Esophagus squamous epithelium (tissue), 5 donors: ENCODE measurements around the gene CAMTA1. TPM values are rescaled to one million over a fixed set of nuclear protein-coding genes. Genes with fewer than 3 reads are reported as not detected.
"Not testable (repeated sequence)": the region's sequence is repeated elsewhere in the genome, so short reads cannot be mapped to it uniquely, and the experiment has no call there.

Experiments used
- DNase-seq: peaks from one replicate; lab custom pipeline; 2025; lab: John Stamatoyannopoulos, UW
- H3K27ac ChIP-seq, 4 donors: fragments of 200-600 bp; sonication (generic); one replicate each; pipeline ENCODE4 v1.5.1; 2016 to 2019; ENCODE audit warnings: mild to moderate bottlenecking in 1 of 4
- H3K27me3 ChIP-seq, 4 donors: fragments of 200-600 bp; sonication (generic); 1 replicate in 3 of 4; 2 replicates in 1 of 4; pipeline versions ENCODE4 v1.5.1 to v1.6.0; 2017 to 2021; ENCODE audit warnings: antibody characterized with exemption in 1 of 4
- H3K36me3 ChIP-seq, 3 donors: fragments of 200-600 bp; sonication (generic); one replicate each; pipeline ENCODE4 v1.5.1; 2016 to 2019
- H3K4me1 ChIP-seq, 3 donors: fragments of 200-600 bp; sonication (generic); one replicate each; pipeline ENCODE4 v1.5.1; 2017 to 2019
- H3K4me3 ChIP-seq, 4 donors: fragments of 200-600 bp; sonication (generic); 1 replicate in 3 of 4; 2 replicates in 1 of 4; pipeline ENCODE4 v1.5.1; 2016 to 2019; ENCODE audit warnings: mild to moderate bottlenecking in 2 of 4, moderate library complexity in 1 of 4
- H3K9me3 ChIP-seq, 3 donors: fragments of 200-600 bp; sonication (generic); one replicate each; pipeline ENCODE4 v1.5.1; 2016 to 2019
- POLR2A ChIP-seq, 4 donors: fragments of 450-650 bp; IDR thresholded peaks; one replicate each; pipeline ENCODE4 v1.6.1; 2017; ENCODE audit warnings: antibody characterized with exemption in 4 of 4, mild to moderate bottlenecking in 4 of 4, moderate library complexity in 3 of 4
- WGBS, 2 donors: methylation state at CpG; one replicate each; pipeline ENCODE4 v1.1.5; 2018; 5-methylcytosine and 5-hydroxymethylcytosine counted together
- intact Hi-C: fragments of 100-400 bp; cut with DNase I; formaldehyde crosslinking; loops from one replicate; pipeline ENCODE4 v1.15.0; 2022
- total RNA-seq, 4 donors: library from RNA; depleted of rRNA; stranded (reverse); fragments of >200 nt; gene quantifications; one replicate each; pipeline ENCODE4 v1.1.0, GENCODE V29; 2016
- TF ChIP-seq, protein P1 (sequence below), 6 experiments: fragments of 450-650 bp in 4 of 6; fragments of 200-600 bp in 2 of 6; sonication (generic) in 2 of 6; IDR thresholded peaks; one replicate each; pipeline ENCODE4 v1.5.1; 2016 to 2019; ENCODE audit warnings: antibody characterized with exemption in 6 of 6, mild to moderate bottlenecking in 4 of 6, moderate library complexity in 4 of 6
- donor health status: DM: yes; HTN: yes; CAD: no.

Gene CAMTA1
- total RNA-seq, 4 donors from 2014 or later: 31.3 to 77.4 (median 45.9) TPM

DNA sequence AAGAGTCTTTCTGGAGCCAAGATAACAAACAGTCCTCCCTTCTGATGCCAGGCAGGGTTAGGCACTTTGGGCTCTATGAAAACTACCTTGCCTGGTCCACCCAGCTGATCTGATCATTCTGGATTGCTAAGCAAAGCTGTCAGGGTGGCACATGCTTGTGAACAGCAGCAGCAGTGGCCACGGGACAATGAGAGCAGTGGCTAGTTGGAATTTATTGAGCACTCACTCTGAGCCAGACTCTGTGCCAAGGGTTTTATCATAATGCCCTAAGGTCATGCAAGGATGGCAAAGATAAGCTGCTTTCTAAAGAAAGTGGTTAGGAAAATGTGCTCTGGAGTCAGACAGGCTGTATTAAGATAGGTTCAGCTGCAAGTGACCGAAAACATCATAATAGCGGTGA, 595.5 kb downstream of the CAMTA1 start:
- H3K27me3 ChIP-seq: peaks cover 0 to 21% (median 0%) of the 10 kb centered on the region in 4 donors
- no peak overlapping the region for H3K4me3 ChIP-seq
- H3K36me3 ChIP-seq: no peaks in the 10 kb centered on the region
- no peak for DNase-seq
- no peak for TF ChIP-seq POLR2A (IDR thresholded peaks at IDR 0.05)
- TF ChIP-seq, protein P1, sequence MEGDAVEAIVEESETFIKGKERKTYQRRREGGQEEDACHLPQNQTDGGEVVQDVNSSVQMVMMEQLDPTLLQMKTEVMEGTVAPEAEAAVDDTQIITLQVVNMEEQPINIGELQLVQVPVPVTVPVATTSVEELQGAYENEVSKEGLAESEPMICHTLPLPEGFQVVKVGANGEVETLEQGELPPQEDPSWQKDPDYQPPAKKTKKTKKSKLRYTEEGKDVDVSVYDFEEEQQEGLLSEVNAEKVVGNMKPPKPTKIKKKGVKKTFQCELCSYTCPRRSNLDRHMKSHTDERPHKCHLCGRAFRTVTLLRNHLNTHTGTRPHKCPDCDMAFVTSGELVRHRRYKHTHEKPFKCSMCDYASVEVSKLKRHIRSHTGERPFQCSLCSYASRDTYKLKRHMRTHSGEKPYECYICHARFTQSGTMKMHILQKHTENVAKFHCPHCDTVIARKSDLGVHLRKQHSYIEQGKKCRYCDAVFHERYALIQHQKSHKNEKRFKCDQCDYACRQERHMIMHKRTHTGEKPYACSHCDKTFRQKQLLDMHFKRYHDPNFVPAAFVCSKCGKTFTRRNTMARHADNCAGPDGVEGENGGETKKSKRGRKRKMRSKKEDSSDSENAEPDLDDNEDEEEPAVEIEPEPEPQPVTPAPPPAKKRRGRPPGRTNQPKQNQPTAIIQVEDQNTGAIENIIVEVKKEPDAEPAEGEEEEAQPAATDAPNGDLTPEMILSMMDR (IDR thresholded peaks at IDR 0.05): no peak
- peaks cover 0 to 16% (median 5%) of the 10 kb centered on the region in 3 donors for H3K4me1 ChIP-seq
- H3K27ac ChIP-seq: no peak overlapping the region
- WGBS, 2 donors: 71 to 75% methylated on average over 3 of the region's 3 CpGs
- no peaks in the 10 kb centered on the region for H3K9me3 ChIP-seq
- intact Hi-C loops: no loop called here

DNA sequence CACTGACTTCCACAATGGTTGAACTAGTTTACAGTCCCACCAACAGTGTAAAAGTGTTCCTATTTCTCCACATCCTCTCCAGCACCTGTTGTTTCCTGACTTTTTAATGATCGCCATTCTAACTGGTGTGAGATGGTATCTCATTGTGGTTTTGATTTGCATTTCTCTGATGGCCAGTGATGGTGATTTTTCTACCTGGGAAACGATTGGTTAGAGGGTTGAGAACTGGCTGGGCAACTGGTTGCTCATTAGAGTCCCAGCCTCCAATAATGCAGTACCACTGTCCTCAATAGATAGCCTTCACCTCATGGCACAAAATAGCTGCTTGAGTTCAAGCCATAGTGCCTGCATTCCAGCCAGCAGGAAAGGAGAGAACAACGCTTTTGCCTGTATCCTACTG, 596.5 kb downstream of the CAMTA1 start:
- DNase-seq, intact Hi-C loops, H3K27ac ChIP-seq, H3K9me3 ChIP-seq, H3K4me3 ChIP-seq, H3K36me3 ChIP-seq: not testable (repeated sequence)
- Histone ChIP-seq H3K27me3 (peaks cover 0 to 24% (median 0%) of the 10 kb centered on the region in 4 donors), H3K4me1 (peaks cover 0 to 16% (median 5%) of the 10 kb centered on the region in 3 donors)
- WGBS, 2 donors: 25 to 100% methylated on average over 1 to 2 of the region's 3 CpGs

DNA sequence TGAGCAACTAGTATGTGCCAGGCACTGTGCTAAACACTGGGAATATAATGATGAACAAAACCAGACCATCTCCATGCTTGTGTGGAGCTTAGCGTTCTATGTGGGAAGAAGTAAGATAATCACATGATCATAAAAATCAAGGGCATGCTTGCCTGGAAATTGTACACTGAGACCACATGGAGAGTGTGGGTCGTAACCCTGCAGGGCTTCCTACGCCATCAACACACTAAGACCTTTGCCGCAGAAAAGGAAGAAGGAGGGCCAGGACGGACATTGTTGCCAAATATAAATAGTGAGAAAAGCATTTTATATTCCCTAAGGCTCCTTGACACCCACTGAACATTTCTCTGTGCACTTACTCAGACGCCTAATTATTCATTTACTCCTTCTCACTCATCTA, 597.7 kb downstream of the CAMTA1 start:
- Histone ChIP-seq H3K27me3 (peaks cover 0 to 24% (median 0%) of the 10 kb centered on the region in 4 donors), H3K4me3 (no peak overlapping the region), H3K27ac (no peak overlapping the region), H3K9me3 (no peaks in the 10 kb centered on the region), H3K4me1 (peaks cover 0 to 25% (median 13%) of the 10 kb centered on the region in 3 donors), H3K36me3 (no peaks in the 10 kb centered on the region)
- WGBS, 2 donors: 74 to 83% methylated on average over 6 of the region's 6 CpGs
- DNase-seq: no peak
- intact Hi-C loops: no loop called here
- TF ChIP-seq, protein P1 (IDR thresholded peaks at IDR 0.05): no peak
- no peak for TF ChIP-seq POLR2A (IDR thresholded peaks at IDR 0.05)

DNA sequence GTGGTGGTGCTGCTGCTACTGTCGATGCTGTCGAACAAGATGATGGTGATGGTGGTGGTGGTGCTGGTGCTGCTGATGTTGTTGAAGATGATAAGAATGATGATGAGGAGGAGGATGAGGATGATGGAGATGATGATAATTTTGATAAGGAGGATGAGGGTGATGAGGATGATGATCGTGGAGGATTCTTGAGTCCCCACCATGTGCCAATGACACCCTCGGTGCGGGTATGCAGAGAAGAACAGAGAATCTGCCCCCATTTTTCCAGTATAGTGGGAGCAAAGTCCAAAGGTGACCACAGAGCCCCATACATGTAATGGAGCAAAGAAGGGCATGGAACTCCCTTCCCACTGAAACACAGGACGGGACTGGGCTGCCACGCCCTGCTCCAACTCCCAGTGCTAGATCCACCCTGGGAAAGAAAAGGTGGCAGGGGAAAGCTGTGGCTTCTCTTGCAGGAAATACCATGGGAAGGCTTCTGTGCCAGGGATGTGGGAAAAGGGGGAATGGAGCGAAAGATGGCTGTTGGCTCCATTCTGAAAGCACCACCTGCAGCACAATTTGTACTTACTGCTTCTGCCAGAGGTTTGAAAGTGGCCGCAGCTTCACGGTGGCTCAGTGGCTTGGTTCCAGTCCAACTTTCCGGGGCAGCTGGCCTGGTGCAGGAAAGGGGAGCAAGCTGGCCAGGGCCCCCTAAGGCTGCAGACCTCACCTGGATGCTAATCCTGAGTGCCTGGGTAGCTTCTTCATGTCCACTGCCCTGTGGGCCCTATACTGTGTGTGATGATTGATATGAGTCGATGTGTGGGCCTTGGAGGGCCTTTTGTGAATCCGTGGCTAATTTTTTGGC, 598.6 kb downstream of the CAMTA1 start:
- no peak overlapping the region for H3K4me3 ChIP-seq
- no peak for DNase-seq
- TF ChIP-seq POLR2A (IDR thresholded peaks at IDR 0.05): no peak
- TF ChIP-seq, protein P1 (IDR thresholded peaks at IDR 0.05): no peak
- H3K4me1 ChIP-seq: peaks cover 7 to 31% (median 21%) of the 10 kb centered on the region in 3 donors
- 87 to 90% methylated on average over 13 of the region's 13 CpGs for WGBS, 2 donors
- peaks cover 0 to 26% (median 0%) of the 10 kb centered on the region in 4 donors for H3K27me3 ChIP-seq
- no peak overlapping the region for H3K27ac ChIP-seq
- intact Hi-C loops: no loop called here
- H3K9me3 ChIP-seq: no peaks in the 10 kb centered on the region
- no peaks in the 10 kb centered on the region for H3K36me3 ChIP-seq

DNA sequence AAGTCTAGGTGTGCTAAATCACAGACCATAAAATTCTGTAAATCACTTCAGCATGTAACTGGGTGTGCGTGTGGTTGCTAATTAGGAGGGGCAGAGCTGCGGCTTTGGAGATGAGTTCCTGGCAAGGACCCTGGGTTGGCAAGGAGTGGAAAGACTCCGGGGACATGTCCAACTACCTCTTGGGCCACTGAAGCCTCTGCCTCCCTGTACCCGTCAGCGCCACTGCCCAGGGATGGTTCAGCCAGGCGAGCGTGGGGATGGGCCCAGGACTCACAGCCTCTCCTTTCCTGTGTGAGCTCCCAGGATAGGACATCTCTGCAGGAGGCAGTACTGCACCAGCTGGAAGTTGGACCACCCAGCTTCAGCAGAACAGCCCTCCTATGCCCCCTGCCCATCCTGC, 599.4 kb downstream of the CAMTA1 start:
- Histone ChIP-seq H3K4me1 (peaks cover 8 to 31% (median 21%) of the 10 kb centered on the region in 3 donors), H3K36me3 (no peaks in the 10 kb centered on the region), H3K27me3 (peaks cover 0 to 26% (median 0%) of the 10 kb centered on the region in 4 donors), H3K4me3 (no peak overlapping the region), H3K9me3 (no peaks in the 10 kb centered on the region), H3K27ac (no peak overlapping the region)
- no peak for DNase-seq
- no peak for TF ChIP-seq POLR2A (IDR thresholded peaks at IDR 0.05)
- TF ChIP-seq, protein P1 (IDR thresholded peaks at IDR 0.05): no peak
- intact Hi-C loops: no loop called here
- WGBS, 2 donors: 78% methylated on average over 7 of the region's 7 CpGs
